T-cell (primary cell): Measurements from ENCODE around the gene CAPS. TPM values are rescaled to one million over a fixed set of nuclear protein-coding genes. Genes with fewer than 3 reads are reported as not detected.

Experiments
- ATAC-seq, 4 experiments: fragments of 200-7000 bp in 3 of 4; fragments of 150-1000 bp in 1 of 4; cut with Tn5 transposase; replicated peaks in 1 of 4; 1 replicate in 3 of 4; 2 replicates in 1 of 4; pipeline ENCODE4 v1.10.0; 2021; ENCODE audit warnings: moderate library complexity in 3 of 4, mild to moderate bottlenecking in 2 of 4, moderate number of reproducible peaks in 1 of 4
- CTCF ChIA-PET, 2 donors: fragments of 300-600 bp; sonication (Branson Sonifier 250); formaldehyde crosslinking; loops; one replicate each; lab custom pipeline; 2022; ENCODE audit warnings: antibody characterized with exemption in 2 of 2; lab: Charles Lee
- POLR2A ChIA-PET, 2 donors: fragments of 300-600 bp; sonication (Branson Sonifier 250); formaldehyde crosslinking; loops; one replicate each; lab custom pipeline; 2022; ENCODE audit warnings: antibody characterized with exemption in 2 of 2; lab: Charles Lee
- DNase-seq, 35 experiments: peaks; one replicate each; pipeline versions ENCODE4 v3.0.0 to v3.0.0-alpha.2; 2013 to 2023
- H3K27ac ChIP-seq: one replicate; pipeline ENCODE4 v1.5.1; 2013; ENCODE audit warnings: low read length
- H3K27me3 ChIP-seq, 2 experiments: replicated peaks in 1 of 2; 1 replicate in 1 of 2; 2 replicates in 1 of 2; pipeline versions ENCODE4 v1.6.1 to v1.7.0; 2013; ENCODE audit warnings: low read length in 1 of 2, mixed read lengths in 1 of 2; ENCODE audit not compliant: control insufficient read depth in 2 of 2, insufficient read depth in 2 of 2; ENCODE audit errors: extremely low read depth in 1 of 2
- H3K36me3 ChIP-seq, 2 donors: 1 replicate in 1 of 2; 2 replicates in 1 of 2; pipeline versions ENCODE4 v1.6.1 to v1.7.0; 2013; ENCODE audit warnings: low read length in 1 of 2; ENCODE audit not compliant: control insufficient read depth in 2 of 2, insufficient read depth in 1 of 2; ENCODE audit errors: extremely low read depth in 1 of 2
- H3K4me1 ChIP-seq, 2 experiments: 1 replicate in 1 of 2; 2 replicates in 1 of 2; pipeline versions ENCODE4 v1.6.1 to v1.7.0; 2013; ENCODE audit warnings: low read length in 2 of 2, mixed read lengths in 1 of 2; ENCODE audit not compliant: insufficient read depth in 2 of 2, control insufficient read depth in 1 of 2; ENCODE audit errors: extremely low read depth in 1 of 2
- H3K4me3 ChIP-seq, 2 donors: 1 replicate in 1 of 2; 2 replicates in 1 of 2; pipeline versions ENCODE4 v1.5.1 to v1.7.0; 2013; ENCODE audit warnings: mild to moderate bottlenecking in 2 of 2, low read length in 1 of 2, moderate library complexity in 1 of 2; ENCODE audit not compliant: control insufficient read depth in 1 of 2; ENCODE audit errors: extremely low read depth in 1 of 2
- H3K9me3 ChIP-seq: 2 replicates; pipeline ENCODE4 v1.7.0; 2013
- H3K27ac Mint-ChIP-seq, 2 donors: one replicate each; pipeline ENCODE4 v1.8.0; 2020 to 2021; ENCODE audit warnings: mild to moderate bottlenecking in 2 of 2, mixed read lengths in 2 of 2
- H3K27me3 Mint-ChIP-seq, 2 donors: one replicate each; pipeline ENCODE4 v1.8.0; 2021 to 2022; ENCODE audit warnings: mixed read lengths in 2 of 2
- H3K36me3 Mint-ChIP-seq: one replicate; pipeline ENCODE4 v1.8.0; 2021; ENCODE audit warnings: mixed read lengths
- H3K4me1 Mint-ChIP-seq, 3 donors: one replicate each; pipeline ENCODE4 v1.8.0; 2020 to 2022; ENCODE audit warnings: mixed read lengths in 3 of 3, mild to moderate bottlenecking in 1 of 3
- H3K4me3 Mint-ChIP-seq, 3 donors: one replicate each; pipeline ENCODE4 v1.8.0; 2020 to 2022; ENCODE audit warnings: mild to moderate bottlenecking in 3 of 3, mixed read lengths in 3 of 3, moderate library complexity in 3 of 3
- H3K9me3 Mint-ChIP-seq, 3 donors: one replicate each; pipeline ENCODE4 v1.8.0; 2020 to 2022; ENCODE audit warnings: mixed read lengths in 3 of 3
- WGBS: methylation state at CpG from one replicate; pipeline ENCODE4 v1.1.5; 2013; ENCODE audit warnings: missing lambda C conversion rate; ENCODE audit not compliant: insufficient coverage; 5-methylcytosine and 5-hydroxymethylcytosine counted together
- total RNA-seq, 35 experiments: library from RNA in 6 of 35; stranded (reverse) in 6 of 35; fragments of 120-200 nt in 1 of 35; gene quantifications; one replicate each; pipeline versions ENCODE4 v1.2.1 to v1.2.4 and lab custom pipeline; 2013 to 2026

The CAPS gene
- total RNA-seq, 5 donors from 2014 or later (not counting 1 experiment from before 2014, with no cell fraction given): 43.3 to 74.8 (median 69.8) TPM

DNA sequence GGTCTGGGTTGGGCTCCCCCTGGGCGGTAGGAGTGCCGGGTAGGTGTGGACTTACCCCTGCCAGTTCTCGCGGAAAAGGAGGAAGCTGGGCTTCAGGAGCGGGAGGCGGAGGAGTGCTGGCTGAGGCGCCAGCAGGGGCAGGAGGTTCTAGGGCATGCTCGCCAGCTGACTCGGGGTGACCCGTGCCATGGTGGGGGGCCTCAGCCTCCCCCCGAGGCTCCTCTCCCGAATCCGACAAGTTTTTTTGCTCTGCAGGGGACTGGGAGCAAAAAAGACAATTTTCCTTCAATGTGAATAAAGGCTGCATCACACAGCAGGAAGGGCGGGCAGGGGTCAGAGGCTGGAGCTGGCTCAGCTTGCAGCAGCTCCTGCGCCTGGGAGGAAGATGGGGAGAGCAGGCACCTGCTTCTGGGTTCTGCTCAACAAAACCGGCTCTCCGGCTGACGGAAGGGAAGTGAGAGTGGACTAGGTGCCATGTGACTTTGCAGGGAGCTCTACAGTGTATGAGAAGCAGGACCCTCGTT lies 37.3 kb downstream of the CAPS start:
- no peaks in the 10 kb centered on the region for H3K27me3 ChIP-seq
- ATAC-seq: no peak
- Mint-ChIP-seq H3K4me1 (peaks cover 87 to 94% (median 94%) of the 10 kb centered on the region in 3 donors), H3K9me3 (no peaks in the 10 kb centered on the region), H3K4me3 (peak overlapping the region in 1 of 3 donors; percentile 86), H3K36me3 (peaks cover 7% of the 10 kb centered on the region), H3K27me3 (no peaks in the 10 kb centered on the region), H3K27ac (peak overlapping the region; percentile 96 to 98)
- no peak overlapping the region for H3K4me3 ChIP-seq
- H3K36me3 ChIP-seq: peaks cover 0 to 8% of the 10 kb centered on the region in 2 donors
- ChIA-PET CTCF (interaction anchor here in 1 of 2 donors (1.2 kb wide), 1 partner anchor 16 kb away, joined by 3 read pairs; no protein-coding TSS in a partner anchor), POLR2A (interaction anchor here in 1 of 2 donors (1.1 kb wide), 1 partner anchor 9 kb away, joined by 5 read pairs; no protein-coding TSS in a partner anchor)
- DNase-seq: no peak
- no peak overlapping the region for H3K27ac ChIP-seq
- WGBS: 86% methylated on average over 18 of the region's 19 CpGs
- H3K9me3 ChIP-seq: no peaks in the 10 kb centered on the region
- peaks cover 59 to 84% of the 10 kb centered on the region in 2 experiments for H3K4me1 ChIP-seq

GRCh38 chr19:5952193-5953029 lies 38.4 kb downstream of the CAPS start:
- Mint-ChIP-seq H3K4me1 (peaks cover 88 to 95% (median 95%) of the 10 kb centered on the region in 3 donors), H3K9me3 (no peaks in the 10 kb centered on the region), H3K27ac (peak overlapping the region; percentile 93 to 98), H3K27me3 (no peaks in the 10 kb centered on the region), H3K36me3 (peaks cover 7% of the 10 kb centered on the region), H3K4me3 (peak overlapping the region in 1 of 3 donors; percentile 86)
- Histone ChIP-seq H3K4me3 (no peak overlapping the region), H3K36me3 (peaks cover 0 to 7% of the 10 kb centered on the region in 2 donors), H3K9me3 (no peaks in the 10 kb centered on the region), H3K4me1 (peaks cover 54 to 82% of the 10 kb centered on the region in 2 experiments), H3K27me3 (no peaks in the 10 kb centered on the region), H3K27ac (peak overlapping the region; percentile 55)
- no peak for ATAC-seq
- ChIA-PET POLR2A (interaction anchor here in 1 of 2 donors (0.5 to 1.1 kb wide), 2 partner anchors 8 to 49 kb away, joined by 3 to 5 read pairs; no protein-coding TSS in a partner anchor), CTCF (interaction anchor here (0.6 to 1.2 kb wide), 4 partner anchors 15 to 49 kb away, joined by 3 to 4 read pairs (median 3); no protein-coding TSS in a partner anchor)
- no peak for DNase-seq
- 89% methylated on average over 10 of the region's 18 CpGs for WGBS

DNA sequence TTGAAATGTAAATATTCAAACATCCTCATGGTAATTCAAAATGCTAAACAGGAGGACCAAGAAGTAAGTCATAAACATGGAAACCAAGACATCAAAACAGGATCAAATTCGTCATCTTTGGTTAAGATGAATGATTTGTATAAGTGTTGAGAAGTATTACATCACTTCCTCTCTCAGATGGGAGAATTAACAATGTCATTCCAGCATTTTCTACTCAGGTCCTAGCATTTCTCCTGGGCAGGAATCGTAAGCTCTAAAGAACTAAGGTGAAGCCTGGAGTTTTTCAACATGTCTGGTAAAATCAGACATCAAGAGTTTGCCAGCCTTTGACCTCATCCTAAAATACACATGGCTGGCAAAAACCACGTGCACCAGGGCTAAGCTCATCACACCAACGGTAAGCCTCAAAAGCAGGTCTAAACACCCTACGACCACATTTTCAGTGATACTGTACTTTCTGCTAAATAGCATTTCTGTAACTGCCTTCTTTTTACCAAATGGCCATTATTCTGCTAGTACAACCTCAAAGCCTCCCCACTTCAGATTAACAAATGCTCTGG lies 39.1 kb downstream of the CAPS start:
- Histone ChIP-seq H3K27me3 (no peaks in the 10 kb centered on the region), H3K4me3 (no peak overlapping the region), H3K4me1 (peaks cover 50 to 81% of the 10 kb centered on the region in 2 experiments), H3K27ac (peak overlapping the region; percentile 55), H3K9me3 (no peaks in the 10 kb centered on the region), H3K36me3 (peaks cover 0 to 14% of the 10 kb centered on the region in 2 donors)
- H3K9me3 Mint-ChIP-seq: no peaks in the 10 kb centered on the region
- 36% methylated on average over 4 of the region's 5 CpGs for WGBS
- ATAC-seq (no peak), DNase-seq (no peak)
- ChIA-PET CTCF (interaction anchor here (0.5 to 1.1 kb wide), 4 partner anchors 15 to 784 kb away, joined by 3 to 4 read pairs (median 3); partner anchors contain the start of gene GPR108 (in 1 of the 2)), POLR2A (no interaction called here)
- H3K4me1 Mint-ChIP-seq: peaks cover 88 to 95% (median 95%) of the 10 kb centered on the region in 3 donors
- H3K27ac Mint-ChIP-seq: peak overlapping the region; percentile 93 to 98
- H3K36me3 Mint-ChIP-seq: peaks cover 7% of the 10 kb centered on the region
- peak overlapping the region; percentile 60 to 86 (median 70) for H3K4me3 Mint-ChIP-seq
- no peaks in the 10 kb centered on the region for H3K27me3 Mint-ChIP-seq

GRCh38 chr19:5953680-5954213 lies 39.7 kb downstream of the CAPS start:
- Histone ChIP-seq H3K4me3 (peak overlapping the region in 1 of 2 donors; percentile 5), H3K36me3 (peaks cover 0 to 20% of the 10 kb centered on the region in 2 donors), H3K27ac (peak overlapping the region; percentile 55), H3K9me3 (no peaks in the 10 kb centered on the region), H3K4me1 (peaks cover 56 to 81% of the 10 kb centered on the region in 2 experiments), H3K27me3 (no peaks in the 10 kb centered on the region)
- ChIA-PET POLR2A (no interaction called here), CTCF (interaction anchor here in 1 of 2 donors (0.5 to 1.1 kb wide), 2 partner anchors 21 to 784 kb away, joined by 3 to 4 read pairs; partner anchors contain the start of gene GPR108)
- Mint-ChIP-seq H3K36me3 (peaks cover 7% of the 10 kb centered on the region), H3K27ac (peak overlapping the region; percentile 93 to 98), H3K4me3 (peak overlapping the region; percentile 60 to 86 (median 70)), H3K4me1 (peaks cover 84 to 96% (median 96%) of the 10 kb centered on the region in 3 donors), H3K27me3 (no peaks in the 10 kb centered on the region), H3K9me3 (no peaks in the 10 kb centered on the region)
- DNase-seq (peak in 7 of 35 experiments; percentile 20 to 45 (median 22)), ATAC-seq (peak; percentile 28 to 37 (median 32))
- WGBS: 25% methylated on average over 12 of the region's 17 CpGs

DNA sequence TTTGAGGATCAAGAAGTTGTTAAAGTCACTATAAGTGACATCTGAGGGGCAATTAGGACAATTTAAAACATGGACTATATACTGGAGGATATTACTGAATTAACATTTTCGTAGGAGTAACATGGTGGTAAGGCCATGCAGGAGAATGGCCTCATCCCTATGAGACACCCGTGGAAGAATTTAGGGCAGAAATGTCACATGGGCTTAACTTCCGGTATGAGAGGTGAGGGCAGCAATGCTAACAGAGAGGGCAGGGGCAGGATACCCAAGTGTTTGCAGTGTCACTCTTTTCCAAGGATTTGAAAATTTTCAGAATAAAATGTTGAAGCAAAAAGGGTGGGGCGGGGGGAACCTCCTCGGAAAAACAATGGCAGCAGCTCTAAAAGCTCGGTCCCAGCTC lies 40.2 kb downstream of the CAPS start:
- Mint-ChIP-seq H3K9me3 (no peaks in the 10 kb centered on the region), H3K4me1 (peaks cover 84 to 96% (median 96%) of the 10 kb centered on the region in 3 donors), H3K27me3 (no peaks in the 10 kb centered on the region), H3K36me3 (peaks cover 3% of the 10 kb centered on the region), H3K4me3 (peak overlapping the region; percentile 60 to 86 (median 70)), H3K27ac (peak overlapping the region; percentile 93 to 98)
- 71% methylated on average over 4 of the region's 6 CpGs for WGBS
- H3K4me3 ChIP-seq: no peak overlapping the region
- H3K27ac ChIP-seq: peak overlapping the region; percentile 55
- ATAC-seq (no peak), DNase-seq (no peak)
- H3K27me3 ChIP-seq: no peaks in the 10 kb centered on the region
- CTCF ChIA-PET: no interaction called here
- peaks cover 0 to 20% of the 10 kb centered on the region in 2 donors for H3K36me3 ChIP-seq
- no peaks in the 10 kb centered on the region for H3K9me3 ChIP-seq
- H3K4me1 ChIP-seq: peaks cover 58 to 81% of the 10 kb centered on the region in 2 experiments
- POLR2A ChIA-PET: no interaction called here
